Measurements from ENCODE around the gene ADGRG7.

DNA sequence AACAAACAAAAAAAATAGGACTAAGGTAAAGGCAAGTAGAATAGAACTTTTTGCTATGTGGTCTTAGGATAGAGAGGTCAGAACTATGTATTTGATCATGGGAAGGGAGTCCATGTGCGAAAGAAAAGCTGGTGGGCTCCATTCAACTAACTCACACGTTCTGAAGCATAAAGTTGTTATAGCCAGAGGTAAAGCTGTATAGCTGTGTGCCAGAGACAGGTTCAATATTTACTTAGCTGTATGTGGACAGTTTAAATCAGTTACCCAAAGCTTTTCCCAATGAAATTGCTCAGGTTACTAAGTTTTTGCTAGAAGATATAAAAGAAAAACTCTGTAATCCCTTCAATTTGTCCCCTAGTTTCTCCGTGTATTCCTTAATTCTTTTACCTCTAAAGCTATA is 37.8 kb downstream of the ADGRG7 start:
- TF ChIP-seq, protein P1, sequence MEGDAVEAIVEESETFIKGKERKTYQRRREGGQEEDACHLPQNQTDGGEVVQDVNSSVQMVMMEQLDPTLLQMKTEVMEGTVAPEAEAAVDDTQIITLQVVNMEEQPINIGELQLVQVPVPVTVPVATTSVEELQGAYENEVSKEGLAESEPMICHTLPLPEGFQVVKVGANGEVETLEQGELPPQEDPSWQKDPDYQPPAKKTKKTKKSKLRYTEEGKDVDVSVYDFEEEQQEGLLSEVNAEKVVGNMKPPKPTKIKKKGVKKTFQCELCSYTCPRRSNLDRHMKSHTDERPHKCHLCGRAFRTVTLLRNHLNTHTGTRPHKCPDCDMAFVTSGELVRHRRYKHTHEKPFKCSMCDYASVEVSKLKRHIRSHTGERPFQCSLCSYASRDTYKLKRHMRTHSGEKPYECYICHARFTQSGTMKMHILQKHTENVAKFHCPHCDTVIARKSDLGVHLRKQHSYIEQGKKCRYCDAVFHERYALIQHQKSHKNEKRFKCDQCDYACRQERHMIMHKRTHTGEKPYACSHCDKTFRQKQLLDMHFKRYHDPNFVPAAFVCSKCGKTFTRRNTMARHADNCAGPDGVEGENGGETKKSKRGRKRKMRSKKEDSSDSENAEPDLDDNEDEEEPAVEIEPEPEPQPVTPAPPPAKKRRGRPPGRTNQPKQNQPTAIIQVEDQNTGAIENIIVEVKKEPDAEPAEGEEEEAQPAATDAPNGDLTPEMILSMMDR (IDR thresholded peaks at IDR 0.05 in 4 of 5, conservative IDR thresholded peaks at IDR 0.05 in 1 of 5) = no peak
- no peak for TF ChIP-seq POLR2A (IDR thresholded peaks at IDR 0.05)

All from gastrocnemius medialis (tissue), 4 donors.